ENCODE results near the gene IPO5. TPM values are rescaled to one million over a fixed set of nuclear protein-coding genes. Genes with fewer than 3 reads are reported as not detected.

IPO5 gene
- total RNA-seq, 2 experiments from 2014 or later, result 81.8 to 116 TPM

DNA sequence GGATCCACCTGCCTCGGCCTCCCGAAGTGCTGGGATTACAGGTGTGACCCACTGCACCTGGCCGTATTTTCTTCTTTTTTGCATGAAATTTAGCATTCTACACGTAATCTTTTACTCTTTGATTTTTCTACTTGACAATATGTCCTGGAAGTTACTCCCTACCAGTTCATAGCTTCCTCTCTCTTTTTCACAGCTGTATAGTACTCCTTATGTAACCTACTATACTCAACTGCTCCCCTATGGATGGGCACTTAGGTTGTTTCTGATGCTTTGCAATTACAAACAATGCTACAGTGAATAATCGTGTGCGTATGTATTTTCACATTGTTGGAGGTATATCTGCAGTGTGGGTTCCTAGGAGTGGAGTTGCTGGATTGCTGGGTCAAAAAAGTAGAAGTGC is 98.9 kb downstream of the IPO5 start:
- intact Hi-C loops (cut with micrococcal nuclease; ENCODE audit: unreplicated experiment), result no loop called here
- Histone ChIP-seq H4K20me1 (ENCODE audit: insufficient read depth, low read length) (no peaks in the 10 kb centered on the region), H3K27ac (ENCODE audit: low read depth, low read length, poor library complexity, severe bottlenecking) (no peak overlapping the region), H3K4me2 (ENCODE audit: low read length) (no peak overlapping the region), H3K4me3 (ENCODE audit: low read depth, low read length, poor library complexity, severe bottlenecking) (no peak overlapping the region), H3K79me2 (ENCODE audit: insufficient read depth, low read depth, low read length) (no peaks in the 10 kb centered on the region), H3K9me2 (ENCODE audit: insufficient read depth, low read length) (no peaks in the 10 kb centered on the region), H3K4me1 (ENCODE audit: insufficient read depth, low read length, poor library complexity, severe bottlenecking) (no peaks in the 10 kb centered on the region), H3K9me3 (ENCODE audit: low read length) (no peaks in the 10 kb centered on the region), H2AFZ (ENCODE audit: low read length) (no peak overlapping the region), H3K36me3 (ENCODE audit: insufficient read depth, low read length) (no peaks in the 10 kb centered on the region)
- TF ChIP-seq, protein P1, sequence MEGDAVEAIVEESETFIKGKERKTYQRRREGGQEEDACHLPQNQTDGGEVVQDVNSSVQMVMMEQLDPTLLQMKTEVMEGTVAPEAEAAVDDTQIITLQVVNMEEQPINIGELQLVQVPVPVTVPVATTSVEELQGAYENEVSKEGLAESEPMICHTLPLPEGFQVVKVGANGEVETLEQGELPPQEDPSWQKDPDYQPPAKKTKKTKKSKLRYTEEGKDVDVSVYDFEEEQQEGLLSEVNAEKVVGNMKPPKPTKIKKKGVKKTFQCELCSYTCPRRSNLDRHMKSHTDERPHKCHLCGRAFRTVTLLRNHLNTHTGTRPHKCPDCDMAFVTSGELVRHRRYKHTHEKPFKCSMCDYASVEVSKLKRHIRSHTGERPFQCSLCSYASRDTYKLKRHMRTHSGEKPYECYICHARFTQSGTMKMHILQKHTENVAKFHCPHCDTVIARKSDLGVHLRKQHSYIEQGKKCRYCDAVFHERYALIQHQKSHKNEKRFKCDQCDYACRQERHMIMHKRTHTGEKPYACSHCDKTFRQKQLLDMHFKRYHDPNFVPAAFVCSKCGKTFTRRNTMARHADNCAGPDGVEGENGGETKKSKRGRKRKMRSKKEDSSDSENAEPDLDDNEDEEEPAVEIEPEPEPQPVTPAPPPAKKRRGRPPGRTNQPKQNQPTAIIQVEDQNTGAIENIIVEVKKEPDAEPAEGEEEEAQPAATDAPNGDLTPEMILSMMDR (conservative IDR thresholded peaks at IDR 0.05; ENCODE audit: low read length), result no peak
- no peak for TF ChIP-seq EZH2phosphoT487 (IDR thresholded peaks at IDR 0.05; ENCODE audit: borderline replicate concordance, low read depth, low read length)
- POLR2A ChIA-PET, result no interaction called here
- CTCF ChIA-PET (ENCODE audit: unreplicated experiment), result no interaction called here
- no peak for DNase-seq (ENCODE audit: low spot score)
- no TSS peak for BruUV-seq (replicated peaks)

DNA sequence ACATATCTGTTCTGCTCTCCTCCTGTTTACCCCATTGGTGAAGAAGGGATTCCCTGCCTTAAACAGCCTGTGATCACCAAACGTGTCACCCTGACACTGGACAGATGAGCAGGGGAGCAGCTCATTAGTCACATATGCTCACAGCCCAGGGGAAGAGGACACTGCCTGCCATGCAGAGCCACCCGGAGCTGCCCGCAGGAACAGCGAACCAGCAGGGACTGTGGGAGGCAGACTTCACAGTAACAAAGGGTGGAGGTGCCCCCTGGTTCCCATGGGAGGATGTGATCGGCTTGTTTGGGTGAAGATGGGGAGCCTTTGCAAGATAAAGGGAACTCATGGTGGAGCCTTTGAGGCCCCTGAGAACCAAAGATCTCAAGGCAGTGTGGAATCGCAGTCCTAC is 100.8 kb downstream of the IPO5 start:
- ChIA-PET POLR2A (interaction anchor here (0.7 kb wide), 1 partner anchor 960 kb away, joined by 5 read pairs; no protein-coding TSS in a partner anchor), CTCF (ENCODE audit: unreplicated experiment) (no interaction called here)
- Histone ChIP-seq H4K20me1 (ENCODE audit: insufficient read depth, low read length) (no peaks in the 10 kb centered on the region), H3K9me3 (ENCODE audit: low read length) (no peaks in the 10 kb centered on the region), H3K27ac (ENCODE audit: low read depth, low read length, poor library complexity, severe bottlenecking) (no peak overlapping the region), H3K4me2 (ENCODE audit: low read length) (no peak overlapping the region), H3K4me1 (ENCODE audit: insufficient read depth, low read length, poor library complexity, severe bottlenecking) (no peaks in the 10 kb centered on the region), H3K36me3 (ENCODE audit: insufficient read depth, low read length) (no peaks in the 10 kb centered on the region), H3K9me2 (ENCODE audit: insufficient read depth, low read length) (no peaks in the 10 kb centered on the region), H2AFZ (ENCODE audit: low read length) (no peak overlapping the region), H3K79me2 (ENCODE audit: insufficient read depth, low read depth, low read length) (no peaks in the 10 kb centered on the region), H3K4me3 (ENCODE audit: low read depth, low read length, poor library complexity, severe bottlenecking) (no peak overlapping the region)
- intact Hi-C loops (cut with micrococcal nuclease; ENCODE audit: unreplicated experiment), result no loop called here
- no TSS peak for BruUV-seq (replicated peaks)
- TF ChIP-seq, protein P1 (conservative IDR thresholded peaks at IDR 0.05; ENCODE audit: low read length), result no peak
- TF ChIP-seq EZH2phosphoT487 (IDR thresholded peaks at IDR 0.05; ENCODE audit: borderline replicate concordance, low read depth, low read length), result no peak
- no peak for DNase-seq (ENCODE audit: low spot score)

DNA sequence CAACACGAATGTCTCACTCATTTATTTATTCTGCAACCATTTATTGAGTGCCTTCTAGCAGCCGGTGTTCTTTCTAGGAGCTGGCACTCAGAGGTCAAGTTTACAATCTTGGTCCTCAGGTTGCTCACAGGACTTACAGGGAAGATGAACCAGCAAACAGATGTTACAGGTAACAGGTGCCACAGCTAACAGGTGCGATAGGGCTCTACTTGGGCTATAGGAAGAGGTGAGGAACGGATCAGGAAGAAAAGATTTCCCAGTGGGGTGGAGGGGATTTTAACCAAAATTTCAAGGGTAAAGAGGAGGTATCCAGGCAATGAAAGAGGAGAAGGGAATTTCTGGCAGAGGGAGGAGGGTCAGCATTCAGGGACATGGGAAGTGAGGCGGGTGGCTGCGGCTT is 102.1 kb downstream of the IPO5 start:
- Histone ChIP-seq H4K20me1 (ENCODE audit: insufficient read depth, low read length) (no peaks in the 10 kb centered on the region), H3K9me2 (ENCODE audit: insufficient read depth, low read length) (no peaks in the 10 kb centered on the region), H3K4me1 (ENCODE audit: insufficient read depth, low read length, poor library complexity, severe bottlenecking) (no peaks in the 10 kb centered on the region), H3K4me3 (ENCODE audit: low read depth, low read length, poor library complexity, severe bottlenecking) (no peak overlapping the region), H3K27ac (ENCODE audit: low read depth, low read length, poor library complexity, severe bottlenecking) (no peak overlapping the region), H3K79me2 (ENCODE audit: insufficient read depth, low read depth, low read length) (no peaks in the 10 kb centered on the region), H3K9me3 (ENCODE audit: low read length) (no peaks in the 10 kb centered on the region), H3K4me2 (ENCODE audit: low read length) (no peak overlapping the region), H2AFZ (ENCODE audit: low read length) (no peak overlapping the region), H3K36me3 (ENCODE audit: insufficient read depth, low read length) (no peaks in the 10 kb centered on the region)
- intact Hi-C loops (cut with micrococcal nuclease; ENCODE audit: unreplicated experiment), result no loop called here
- POLR2A ChIA-PET, result no interaction called here
- TF ChIP-seq, protein P1 (conservative IDR thresholded peaks at IDR 0.05; ENCODE audit: low read length), result no peak
- TF ChIP-seq EZH2phosphoT487 (IDR thresholded peaks at IDR 0.05; ENCODE audit: borderline replicate concordance, low read depth, low read length), result no peak
- CTCF ChIA-PET (ENCODE audit: unreplicated experiment), result no interaction called here
- no TSS peak for BruUV-seq (replicated peaks)
- DNase-seq (ENCODE audit: low spot score), result no peak
